ENCODE measurements around the gene SMARCA2. TPM values are rescaled to one million over a fixed set of nuclear protein-coding genes. Genes with fewer than 3 reads are reported as not detected.

SMARCA2 gene
- total and polyA plus RNA-seq, 4 donors: 18.8 to 67.0 (median 41.1) TPM

GRCh38 chr9:2215921-2216441 is 200.8 kb downstream of the SMARCA2 start:
- H3K36me3 ChIP-seq (ENCODE audit: control insufficient read depth in 4 of 4, insufficient read depth in 3 of 4, low read depth in 1 of 4, low read length in 3 of 4): no peaks in the 10 kb centered on the region
- no peak overlapping the region for H3K27ac ChIP-seq (ENCODE audit: low read depth in 1 of 2, low read length in 2 of 2)
- no peak for DNase-seq (ENCODE audit: low spot score)
- no peaks in the 10 kb centered on the region for H3K27me3 ChIP-seq (ENCODE audit: control insufficient read depth in 4 of 4, insufficient read depth in 4 of 4, low read length in 3 of 4)
- H3K4me3 ChIP-seq (ENCODE audit: low read depth in 1 of 3, low read length in 3 of 3): no peak overlapping the region
- 97% methylated on average over 8 of the region's 8 CpGs for WGBS
- H3K9me3 ChIP-seq (ENCODE audit: control insufficient read depth in 4 of 4, low read length in 3 of 4): no peaks in the 10 kb centered on the region
- TF ChIP-seq NR2F2 (IDR thresholded peaks at IDR 0.05) (no peak), FOXA1 (IDR thresholded peaks at IDR 0.05) (no peak), SP1 (IDR thresholded peaks at IDR 0.05) (no peak), EGR1 (IDR thresholded peaks at IDR 0.05; ENCODE audit: low read depth in 2 of 2) (no peak), TAF1 (conservative IDR thresholded peaks at IDR 0.05) (no peak), MAX (IDR thresholded peaks at IDR 0.05) (no peak), ZBTB33 (IDR thresholded peaks at IDR 0.05) (no peak), CTCF (IDR thresholded peaks at IDR 0.05; ENCODE audit: low read depth, low read length, missing input control) (no peak), JUND (IDR thresholded peaks at IDR 0.05) (no peak), ATF3 (IDR thresholded peaks at IDR 0.05) (no peak), HNF4A (conservative IDR thresholded peaks at IDR 0.05) (no peak), RAD21 (IDR thresholded peaks at IDR 0.05) (no peak), RXRA (IDR thresholded peaks at IDR 0.05) (no peak)
- H3K4me1 ChIP-seq (ENCODE audit: control insufficient read depth in 4 of 4, insufficient read depth in 4 of 4, low read length in 3 of 4): no peaks in the 10 kb centered on the region
- no peak overlapping the region for H3K9ac ChIP-seq (ENCODE audit: low read depth in 1 of 2, low read length in 2 of 2)

- WGBS: 72% methylated on average over 2 of the region's 2 CpGs
- no peak overlapping the region for H3K27ac ChIP-seq (ENCODE audit: low read depth in 1 of 2, low read length in 2 of 2)
- no peak overlapping the region for H3K4me3 ChIP-seq (ENCODE audit: low read depth in 1 of 3, low read length in 3 of 3)
- H3K27me3 ChIP-seq (ENCODE audit: control insufficient read depth in 4 of 4, insufficient read depth in 4 of 4, low read length in 3 of 4): no peaks in the 10 kb centered on the region
- no peaks in the 10 kb centered on the region for H3K9me3 ChIP-seq (ENCODE audit: control insufficient read depth in 4 of 4, low read length in 3 of 4)
- TF ChIP-seq TAF1 (conservative IDR thresholded peaks at IDR 0.05) (no peak), CTCF (IDR thresholded peaks at IDR 0.05; ENCODE audit: low read depth, low read length, missing input control) (no peak), MAX (IDR thresholded peaks at IDR 0.05) (no peak), FOXA2 (IDR thresholded peaks at IDR 0.05) (no peak), FOXA1 (IDR thresholded peaks at IDR 0.05) (no peak), GABPA (IDR thresholded peaks at IDR 0.05 in 1 of 2, conservative IDR thresholded peaks at IDR 0.05 in 1 of 2) (no peak), ZBTB33 (IDR thresholded peaks at IDR 0.05) (no peak), NR2F2 (IDR thresholded peaks at IDR 0.05) (no peak)
- no peaks in the 10 kb centered on the region for H3K36me3 ChIP-seq (ENCODE audit: control insufficient read depth in 4 of 4, insufficient read depth in 3 of 4, low read depth in 1 of 4, low read length in 3 of 4)
- H3K4me1 ChIP-seq (ENCODE audit: control insufficient read depth in 4 of 4, insufficient read depth in 4 of 4, low read length in 3 of 4): no peaks in the 10 kb centered on the region
- H3K9ac ChIP-seq (ENCODE audit: low read depth in 1 of 2, low read length in 2 of 2): no peak overlapping the region
- no peak for DNase-seq (ENCODE audit: low spot score)
Measured at GRCh38 chr9:2216591-2216990, 201.4 kb downstream of the SMARCA2 start.

Data from liver (tissue), 9 donors.